IMR-90 (cell line): ENCODE data around the gene HIVEP1. TPM values are rescaled to one million over a fixed set of nuclear protein-coding genes. Genes with fewer than 3 reads are reported as not detected.

Experiments
- ATAC-seq: fragments of 200-7000 bp; cut with Tn5 transposase; 2 replicates; pipeline ENCODE4 v1.9.1; 2020; ENCODE audit warnings: low read depth, mild to moderate bottlenecking, moderate library complexity
- BruUV-seq: library from RNA; stranded (reverse); fragments of 400-500 nt; replicated peaks from 2 replicates; lab custom pipeline; 2021; lab: Mats Ljungman, UMichigan
- CTCF ChIA-PET: fragments of 300-600 bp; formaldehyde crosslinking; extraction: SDS; loops from one replicate; lab custom pipeline; 2021; ENCODE audit warnings: antibody characterized with exemption; lab: Yijun Ruan, JAX
- POLR2A ChIA-PET: fragments of 300-600 bp; sonication (Branson Sonifier 250); formaldehyde crosslinking; loops from one replicate; lab custom pipeline; 2022; ENCODE audit warnings: antibody characterized with exemption; ENCODE audit not compliant: unreplicated experiment; lab: Charles Lee
- DNase-seq: peaks from one replicate; pipeline ENCODE4 v3.0.0; 2013
- H2AFZ ChIP-seq: replicated peaks from 2 replicates; pipeline ENCODE3; 2013; ENCODE audit warnings: low read length, mild to moderate bottlenecking; ENCODE audit not compliant: poor library complexity
- H2AK5ac ChIP-seq: 2 replicates; pipeline ENCODE4 v1.6.1; 2013; ENCODE audit warnings: low read depth, low read length, inconsistent platforms
- H2AK9ac ChIP-seq: replicated peaks from 2 replicates; pipeline ENCODE3; 2013; ENCODE audit warnings: mild to moderate bottlenecking, low read depth, low read length, moderate library complexity; ENCODE audit not compliant: poor library complexity
- H2BK120ac ChIP-seq: 2 replicates; pipeline ENCODE4 v1.6.1; 2013; ENCODE audit warnings: low read depth, low read length, inconsistent platforms
- H2BK15ac ChIP-seq: 3 replicates; pipeline ENCODE4 v1.6.1; 2013; ENCODE audit warnings: low read depth, low read length, inconsistent platforms
- H2BK20ac ChIP-seq: 2 replicates; pipeline ENCODE4 v1.6.1; 2013; ENCODE audit warnings: low read depth, mild to moderate bottlenecking, inconsistent platforms, low read length, moderate library complexity
- H2BK5ac ChIP-seq: 2 replicates; pipeline ENCODE4 v1.6.1; 2013; ENCODE audit warnings: mild to moderate bottlenecking, low read depth, low read length, inconsistent platforms; ENCODE audit not compliant: poor library complexity, severe bottlenecking
- H3K14ac ChIP-seq: replicated peaks from 2 replicates; pipeline ENCODE4 v1.6.1; 2013; ENCODE audit warnings: low read depth, low read length, inconsistent platforms
- H3K18ac ChIP-seq: 2 replicates; pipeline ENCODE4 v1.6.1; 2013; ENCODE audit warnings: low read depth, low read length, control low read depth
- H3K23ac ChIP-seq: 2 replicates; pipeline ENCODE4 v1.6.1; 2013; ENCODE audit warnings: low read depth, low read length, inconsistent platforms
- H3K27ac ChIP-seq: 2 replicates; pipeline ENCODE4 v1.5.1; 2013; ENCODE audit warnings: mild to moderate bottlenecking, control low read depth, low read length; ENCODE audit not compliant: insufficient read depth
- H3K27me3 ChIP-seq: 2 replicates; pipeline ENCODE4 v1.6.1; 2013; ENCODE audit warnings: low read length; ENCODE audit not compliant: control insufficient read depth, insufficient read depth
- H3K36me3 ChIP-seq: 2 replicates; pipeline ENCODE4 v1.6.1; 2013; ENCODE audit warnings: low read length, mixed read lengths; ENCODE audit not compliant: control insufficient read depth, insufficient read depth
- H3K4ac ChIP-seq: 2 replicates; pipeline ENCODE4 v1.6.1; 2013; ENCODE audit warnings: low read depth, low read length, inconsistent platforms
- H3K4me1 ChIP-seq: 2 replicates; pipeline ENCODE4 v1.6.1; 2013; ENCODE audit warnings: low read length, mixed read lengths; ENCODE audit not compliant: control insufficient read depth, insufficient read depth
- H3K4me2 ChIP-seq: 2 replicates; pipeline ENCODE4 v1.6.1; 2013; ENCODE audit warnings: low read depth, mild to moderate bottlenecking, control low read depth, low read length, moderate library complexity
- H3K4me3 ChIP-seq: 2 replicates; pipeline ENCODE4 v1.5.1; 2013; ENCODE audit warnings: low read depth, mild to moderate bottlenecking, control low read depth, low read length, moderate library complexity; ENCODE audit not compliant: insufficient read depth
- H3K56ac ChIP-seq: 2 replicates; pipeline ENCODE4 v1.6.1; 2013; ENCODE audit warnings: low read length, inconsistent platforms; ENCODE audit not compliant: insufficient read depth; ENCODE audit errors: extremely low read depth
- H3K79me1 ChIP-seq, 2 experiments: 2 replicates each; pipeline ENCODE4 v1.6.1; 2013; ENCODE audit warnings: low read length in 2 of 2, inconsistent platforms in 1 of 2, low read depth in 1 of 2
- H3K9ac ChIP-seq: 2 replicates; pipeline ENCODE4 v1.6.1; 2013; ENCODE audit warnings: low read depth, low read length, control low read depth
- H3K9me1 ChIP-seq: 2 replicates; pipeline ENCODE4 v1.6.1; 2013; ENCODE audit warnings: low read length, inconsistent platforms; ENCODE audit not compliant: insufficient read depth
- H3K9me3 ChIP-seq: 2 replicates; pipeline ENCODE4 v1.6.1; 2013; ENCODE audit warnings: low read length; ENCODE audit not compliant: control insufficient read depth, insufficient read depth
- H4K20me1 ChIP-seq: 2 replicates; pipeline ENCODE4 v1.6.1; 2013; ENCODE audit warnings: low read length, inconsistent platforms; ENCODE audit not compliant: insufficient read depth
- H4K5ac ChIP-seq: 2 replicates; pipeline ENCODE4 v1.6.1; 2013; ENCODE audit warnings: mild to moderate bottlenecking, low read depth, low read length, control low read depth
- H4K8ac ChIP-seq, 2 experiments: 2 replicates each; pipeline ENCODE4 v1.6.1; 2013; ENCODE audit warnings: low read depth in 2 of 2, low read length in 2 of 2, control low read depth in 1 of 2, inconsistent platforms in 1 of 2
- H4K91ac ChIP-seq: 2 replicates; pipeline ENCODE4 v1.6.1; 2013; ENCODE audit warnings: low read depth, low read length, inconsistent platforms; ENCODE audit not compliant: insufficient read depth
- MXI1 ChIP-seq: IDR thresholded peaks from 2 replicates; pipeline ENCODE4 v1.6.1; 2012; ENCODE audit warnings: low read depth, mild to moderate bottlenecking, low read length, moderate library complexity, borderline replicate concordance
- RAD21 ChIP-seq: IDR thresholded peaks from 2 replicates; pipeline ENCODE4 v1.6.1; 2012; ENCODE audit warnings: low read length, improper control_type of control experiment
- WGBS, 2 experiments: methylation state at CpG; one replicate each; pipeline versions ENCODE4 v1.1.5 to v1.1.7; 2013; ENCODE audit warnings: missing lambda C conversion rate in 2 of 2; ENCODE audit not compliant: insufficient read length in 1 of 2; ENCODE audit errors: extremely low coverage in 2 of 2; 5-methylcytosine and 5-hydroxymethylcytosine counted together
- dilution Hi-C: fragments of 300-500 bp; cut with HindIII; formaldehyde crosslinking; loops from one replicate; pipeline ENCODE4 v1.14.3; 2018; ENCODE audit warnings: low sequenced_read_pairs; ENCODE audit not compliant: unreplicated experiment
- in situ Hi-C: fragments of 300-500 bp; cut with MboI; formaldehyde crosslinking; loops from 3 replicates; pipeline ENCODE4 v1.14.3; 2019; ENCODE audit warnings: low sequenced_read_pairs, inconsistent platforms, mixed read lengths
- intact Hi-C: fragments of 100-400 bp; cut with micrococcal nuclease; formaldehyde crosslinking; loops from 2 replicates; pipeline ENCODE4 v1.10.0; 2022
- polyA plus RNA-seq, 3 experiments: library from polyadenylated mRNA; depleted of rRNA; stranded (reverse); fragments of >200 nt; gene quantifications; 2 replicates each; pipeline ENCODE4 v1.2.3, GENCODE V29; 2012; ENCODE audit warnings: low replicate concordance in 1 of 3
- total RNA-seq: library from RNA; depleted of rRNA; stranded (reverse); fragments of >200 nt; gene quantifications from 2 replicates; pipeline ENCODE4 v1.2.3, GENCODE V29; 2012

The HIVEP1 gene
- total and polyA plus RNA-seq, 2 of the 4 experiments (the other 2 are of a cell fraction), result 13.0 to 17.2 TPM

DNA sequence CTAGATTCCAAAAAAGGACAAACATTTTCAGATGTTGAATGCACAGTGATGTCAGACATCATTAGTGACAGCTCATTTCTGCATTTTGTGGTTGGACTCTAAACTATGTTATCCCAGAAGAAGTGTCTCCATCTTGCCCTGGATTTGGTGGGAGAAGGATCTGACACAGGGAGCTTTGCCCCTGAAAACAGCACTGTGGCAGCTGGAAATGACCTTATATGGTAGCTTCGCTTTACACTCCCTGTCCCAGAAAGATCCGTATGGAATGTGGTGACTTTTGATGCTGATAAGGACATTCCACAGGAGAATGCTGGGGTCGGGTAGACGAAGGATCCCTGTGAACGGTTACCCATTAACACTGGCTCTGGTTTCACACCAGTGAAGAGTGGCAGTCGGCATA, 190.9 kb downstream of the HIVEP1 start:
- Histone ChIP-seq H4K5ac (peak overlapping the region; percentile 18), H3K18ac (peak overlapping the region; percentile 1; the same call in 1 of the 2 replicates), H3K9ac (no peak overlapping the region), H2BK5ac (peak overlapping the region; percentile 25), H4K8ac (peak overlapping the region; percentile 37 to 79), H3K9me3 (no peaks in the 10 kb centered on the region), H3K4ac (peak overlapping the region; percentile 58; the same call in 1 of the 2 replicates), H3K23ac (peak overlapping the region; percentile 15; the same call in 1 of the 2 replicates), H3K79me1 (no peaks in the 10 kb centered on the region), H3K56ac (peak overlapping the region; percentile 26), H3K14ac (peak overlapping the region; percentile 78), H2BK120ac (peak overlapping the region; percentile 90), H2AK5ac (peak overlapping the region; percentile 3; the same call in 1 of the 2 replicates), H2AFZ (peak overlapping the region; percentile 79), H3K36me3 (no peaks in the 10 kb centered on the region), H2AK9ac (no peak overlapping the region), H3K27me3 (no peaks in the 10 kb centered on the region), H2BK20ac (peak overlapping the region; percentile 77), H4K91ac (peak overlapping the region; percentile 53), H3K4me3 (no peak overlapping the region), H4K20me1 (no peaks in the 10 kb centered on the region), H2BK15ac (peak overlapping the region; percentile 53; the same call in 2 of the 3 replicates), H3K27ac (peak overlapping the region; percentile 28), H3K4me2 (peak overlapping the region; percentile 4; the same call in 1 of the 2 replicates), H3K9me1 (peaks cover 3% of the 10 kb centered on the region; the same call in 1 of the 2 replicates), H3K4me1 (peaks cover 3% of the 10 kb centered on the region; the same call in 1 of the 2 replicates)
- ATAC-seq (peak; percentile 87), DNase-seq (peak; percentile 44)
- intact Hi-C loops, result no loop called here
- CTCF ChIA-PET, result no interaction called here
- in situ Hi-C loops, result no loop called here
- POLR2A ChIA-PET, result no interaction called here
- BruUV-seq, result no TSS peak
- 21% methylated on average over 5 of the region's 6 CpGs; no CpG with 5 or more reads in 1 of the 2 experiments for WGBS, 2 experiments
- TF ChIP-seq RAD21 (no peak), MXI1 (no peak)
- dilution Hi-C loops, result no loop called here
